Measurements from ENCODE around the gene IFT43.

- TF ChIP-seq SP1 (CRISPR knock-in tag; conservative IDR thresholded peaks at IDR 0.05) (no peak), CTCF (IDR thresholded peaks at IDR 0.05) (no peak)
Measured at GRCh38 chr14:75987201-75987970, 1.8 kb downstream of the IFT43 start.
